NCI-H2196 treated with DMSO at 0.1 percent for 48 hours (cell line): ENCODE data around the gene SPAG7.

Experiments used
- DNase-seq: peaks from one replicate; lab custom pipeline; 2025; ENCODE audit not compliant: unreplicated experiment; lab: John Stamatoyannopoulos, UW

SPAG7 gene

DNA sequence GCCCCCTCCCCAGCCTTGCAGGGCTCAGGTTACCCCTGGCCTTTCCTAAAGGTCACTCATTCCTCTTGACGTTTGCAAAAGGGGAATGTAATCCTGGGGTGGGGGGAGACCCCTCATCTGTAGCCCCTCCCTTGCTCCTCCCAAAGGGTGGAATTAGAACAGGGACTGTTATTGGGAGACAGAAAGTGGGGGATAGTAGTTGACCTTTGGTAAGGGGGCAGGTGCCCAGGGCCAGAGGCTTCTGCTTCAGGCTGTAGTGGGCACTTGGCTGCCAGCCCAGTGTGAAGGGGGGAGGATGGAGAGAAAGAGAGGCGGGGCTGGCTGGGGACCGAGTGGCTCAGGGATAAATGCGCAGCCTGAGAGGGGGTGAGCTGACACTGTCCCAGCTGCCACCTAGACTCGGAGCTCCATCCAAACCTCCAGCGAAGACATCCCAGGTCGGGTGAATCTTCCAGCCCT lies 16.8 kb downstream of the SPAG7 start, which contains the start of gene ENO3:
TSS of gene ENO3 (plus strand) at position 374 of the 459 bp plus-strand sequence. CDS start 711 bp downstream, outside the sequence.
- no peak for DNase-seq

DNA sequence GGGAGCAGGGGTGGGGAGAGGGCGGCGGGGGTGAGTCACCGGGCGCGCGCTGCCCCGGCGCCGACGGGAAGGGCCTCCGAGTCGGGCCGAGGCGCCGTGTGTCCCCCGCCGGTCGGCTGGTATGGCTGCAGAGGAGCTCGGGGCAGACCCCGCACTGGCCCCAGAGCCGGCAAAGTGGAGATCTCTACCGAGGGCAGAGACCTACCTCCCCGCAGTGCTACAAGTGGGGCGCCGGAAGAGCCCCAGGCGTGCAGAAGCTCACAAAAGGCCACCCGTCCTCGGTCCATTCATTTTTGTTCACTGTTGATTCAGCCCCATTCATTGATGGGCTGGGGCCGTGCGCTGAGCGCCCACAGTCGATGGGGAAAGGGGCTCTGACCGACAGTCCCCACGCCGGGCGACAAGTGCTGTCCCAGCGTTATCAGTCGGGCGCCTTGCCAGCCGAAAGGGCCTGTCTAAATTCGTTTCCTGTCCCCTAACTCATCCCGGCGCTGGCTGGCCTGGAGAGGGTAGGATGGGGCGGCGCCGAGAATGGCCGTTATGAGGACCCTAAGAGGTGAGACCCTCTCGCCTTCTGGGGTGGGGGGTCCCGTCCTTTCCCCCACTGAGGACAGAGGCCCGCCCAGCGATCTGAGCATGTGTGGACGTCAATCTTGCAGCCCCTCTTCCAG lies 17.4 kb downstream of the SPAG7 start:
- DNase-seq: no peak

DNA sequence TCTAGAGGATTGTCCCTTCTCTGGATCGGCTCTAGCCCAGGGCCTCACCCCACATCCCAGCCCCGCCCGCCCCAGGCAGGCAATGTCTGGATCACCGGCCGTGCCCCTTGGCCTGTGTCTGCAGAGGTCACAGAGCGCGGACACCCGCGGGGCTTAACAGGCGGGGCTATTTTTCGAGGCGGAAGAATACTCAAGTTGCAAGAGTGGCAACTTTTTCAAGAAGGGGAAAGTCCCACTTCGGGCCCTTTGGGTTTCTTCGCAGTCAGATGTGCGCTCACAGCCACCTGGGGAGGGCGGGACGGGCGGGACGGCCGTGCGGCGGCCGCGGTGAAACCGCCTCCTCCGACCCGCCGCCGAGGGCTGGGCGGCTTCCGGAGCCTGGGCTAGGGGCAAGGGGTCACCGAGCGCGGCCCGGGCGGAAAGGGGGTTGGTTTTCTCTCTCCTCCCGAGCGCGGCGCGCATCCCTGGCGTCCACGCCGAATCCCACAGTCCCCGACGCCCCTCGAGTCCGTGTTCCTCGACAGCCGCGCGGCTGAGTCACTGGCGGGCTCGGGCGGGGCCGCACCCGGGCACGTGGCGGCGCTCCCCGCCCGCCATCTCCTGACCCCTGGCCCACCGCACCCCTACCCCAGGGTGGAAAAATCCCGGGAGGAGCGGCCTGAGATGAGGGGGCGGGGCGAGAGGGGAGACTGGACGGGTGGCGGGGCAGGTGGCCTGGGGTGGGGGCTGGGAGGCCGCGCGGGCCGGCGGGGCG lies 18.1 kb downstream of the SPAG7 start:
- peak; percentile 50 for DNase-seq

DNA sequence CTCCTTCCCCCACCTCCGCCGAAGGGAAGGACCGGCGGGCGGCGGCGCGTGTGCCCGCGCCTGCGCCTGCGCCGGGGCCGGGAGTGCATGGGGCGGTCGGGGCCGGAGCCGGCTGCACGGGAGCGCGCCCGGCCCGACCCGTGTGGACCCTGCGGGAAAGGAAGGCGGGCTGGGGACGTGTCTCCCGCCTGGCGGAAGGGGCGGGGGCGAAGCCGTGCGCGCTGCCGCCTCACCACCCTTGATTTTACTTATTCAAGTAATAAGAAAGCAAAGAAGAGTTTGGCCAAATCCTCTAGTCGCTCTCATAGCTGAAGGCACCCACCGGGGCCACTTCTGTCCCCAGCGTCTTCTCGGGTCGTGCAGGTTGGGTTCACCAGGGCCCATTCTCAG lies 18.7 kb downstream of the SPAG7 start:
- peak; percentile 51 for DNase-seq

DNA sequence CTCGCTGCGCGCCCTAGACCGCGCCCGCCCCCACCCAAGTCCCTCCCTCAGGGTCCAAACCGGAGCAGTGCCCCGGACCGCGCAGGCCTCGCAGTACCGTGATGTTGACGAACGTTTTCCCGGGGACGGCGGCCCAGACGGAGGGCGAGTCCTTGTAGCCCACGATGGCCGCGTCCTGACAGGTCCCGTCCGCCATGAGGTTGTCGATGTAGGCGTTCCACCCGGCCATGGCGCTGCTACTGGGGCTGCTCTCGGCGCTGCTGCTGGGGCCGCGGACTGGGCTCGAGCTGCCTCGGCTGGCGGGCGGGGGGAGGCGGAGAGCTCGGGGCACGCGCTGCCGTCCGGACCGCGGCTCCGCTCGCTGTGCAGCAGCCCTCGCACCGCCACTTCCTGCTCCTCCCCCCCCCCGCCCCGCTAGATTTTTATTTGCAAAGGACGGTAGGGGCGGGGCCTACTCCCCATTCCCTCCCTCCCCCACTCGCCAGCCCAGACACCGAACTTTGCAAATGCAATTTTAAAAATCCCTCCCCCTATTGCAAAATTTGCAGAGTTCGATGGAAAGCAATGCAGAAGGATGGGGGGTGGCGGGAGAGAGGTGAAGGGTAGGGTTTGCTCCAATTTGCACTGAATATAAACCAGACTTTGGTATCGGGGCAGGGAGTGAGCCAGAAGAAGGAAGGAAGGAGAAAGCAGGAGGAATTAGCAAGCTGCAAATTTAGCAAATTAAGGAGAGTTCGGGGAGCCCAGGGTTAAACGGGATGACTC lies 19.3 kb downstream of the SPAG7 start, which contains the start of gene PFN1:
TSS of gene PFN1 (minus strand) at position 365 of the 765 bp plus-strand sequence. CDS start at position 229, 136 bp downstream.
- peak; percentile 42 for DNase-seq

DNA sequence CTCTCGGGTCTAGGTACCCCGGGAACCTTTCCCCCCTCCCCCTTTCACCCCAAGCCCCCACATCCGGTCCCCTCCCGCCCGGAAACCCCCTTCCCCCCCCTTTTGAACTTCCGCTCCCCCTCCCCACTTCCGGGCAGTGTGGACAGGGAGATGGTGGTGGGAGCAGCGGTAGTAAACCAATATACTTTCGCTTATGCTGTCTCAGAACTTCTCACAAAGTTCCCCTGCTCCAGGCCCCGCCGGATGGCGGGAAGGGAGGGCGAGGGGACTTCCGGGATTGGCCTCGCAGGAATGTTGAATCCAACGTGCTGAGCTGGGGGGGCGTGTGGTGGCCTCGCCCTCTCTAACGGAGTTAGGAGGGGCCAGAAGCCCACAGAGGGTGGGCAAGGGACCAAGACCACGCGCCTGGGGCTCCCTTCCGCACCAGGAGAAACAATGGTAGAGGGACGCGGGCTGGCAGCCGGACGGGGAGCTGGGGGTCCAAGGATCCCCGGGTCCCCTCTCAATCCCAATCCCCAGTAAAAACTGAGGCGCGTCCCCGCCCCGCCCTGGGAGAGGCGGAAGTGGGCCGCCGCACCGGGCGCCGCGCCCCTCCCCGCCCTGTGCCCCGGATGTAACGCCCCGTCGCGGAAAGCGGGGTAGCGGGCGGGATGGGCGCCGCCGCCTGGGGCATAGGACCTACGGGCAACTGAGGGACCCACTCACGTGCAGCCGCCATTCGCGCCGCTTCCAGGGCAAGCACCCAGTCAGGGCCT lies 20.0 kb downstream of the SPAG7 start:
- DNase-seq: no peak

DNA sequence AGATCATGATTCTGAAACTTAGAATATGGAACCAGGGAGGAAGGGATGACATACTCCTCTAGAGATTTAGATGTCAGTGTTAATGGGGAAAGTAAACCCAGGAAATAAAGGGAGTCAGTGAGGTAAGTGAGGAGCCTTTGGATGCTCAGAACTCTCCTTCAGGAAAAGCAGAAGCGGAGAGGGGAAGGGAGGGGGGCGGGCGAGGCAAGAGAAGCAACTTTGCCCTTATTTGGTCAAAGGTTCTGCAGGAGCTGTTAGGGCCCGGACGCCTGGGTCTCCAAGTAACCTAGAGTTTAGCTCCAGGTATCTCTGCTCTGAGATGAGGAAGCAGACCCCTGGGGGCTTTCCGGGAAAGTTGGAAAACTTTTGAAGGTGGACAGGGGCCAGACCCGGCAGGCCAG lies 20.6 kb downstream of the SPAG7 start:
- DNase-seq: no peak

DNA sequence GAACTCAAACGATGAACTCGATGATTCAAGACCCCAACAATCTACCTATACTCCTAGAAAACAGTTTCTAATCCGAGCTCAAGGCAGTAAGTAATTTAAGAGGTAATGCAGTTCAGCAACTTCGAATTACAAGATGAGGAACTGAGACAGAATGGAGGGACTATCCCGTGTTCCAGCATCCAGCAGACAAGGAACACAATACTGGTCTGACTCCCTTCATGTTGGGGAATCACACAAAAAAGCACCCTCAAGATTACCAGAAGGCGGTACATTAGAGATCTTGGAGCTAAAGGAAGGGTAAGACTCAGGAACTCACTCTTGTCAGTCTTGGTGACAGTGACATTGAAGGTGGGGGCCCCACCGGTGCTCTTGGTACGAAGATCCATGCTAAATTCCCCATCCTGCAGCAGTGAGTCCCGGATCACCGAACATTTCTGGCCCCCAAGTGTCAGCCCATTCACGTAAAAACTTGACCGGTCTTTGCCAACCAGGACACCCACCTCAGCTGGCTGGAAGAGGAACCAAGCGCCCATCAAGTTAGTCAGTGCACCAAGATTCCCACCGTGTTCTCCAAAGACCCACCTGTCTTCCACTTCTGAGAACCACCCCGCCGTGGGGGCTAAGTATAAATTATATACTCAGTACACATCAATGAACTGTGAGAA lies 21.2 kb downstream of the SPAG7 start:
- no peak for DNase-seq

DNA sequence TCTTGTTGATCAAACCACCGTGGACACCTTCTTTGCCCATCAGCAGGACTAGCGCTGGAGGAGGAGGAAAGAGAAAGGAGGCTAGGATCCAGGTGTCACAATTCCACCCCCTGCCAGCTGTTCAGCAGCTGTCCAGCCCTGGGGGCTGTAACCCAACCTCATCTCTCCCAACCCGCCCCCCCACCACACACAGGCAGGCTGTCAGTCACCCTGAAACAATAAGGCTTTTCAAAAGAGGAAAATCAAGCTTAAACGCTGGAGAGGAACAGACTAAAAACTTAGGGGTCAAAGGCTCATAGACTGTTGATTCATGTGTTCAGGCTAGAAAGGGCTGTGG lies 21.7 kb downstream of the SPAG7 start:
- DNase-seq: no peak

DNA sequence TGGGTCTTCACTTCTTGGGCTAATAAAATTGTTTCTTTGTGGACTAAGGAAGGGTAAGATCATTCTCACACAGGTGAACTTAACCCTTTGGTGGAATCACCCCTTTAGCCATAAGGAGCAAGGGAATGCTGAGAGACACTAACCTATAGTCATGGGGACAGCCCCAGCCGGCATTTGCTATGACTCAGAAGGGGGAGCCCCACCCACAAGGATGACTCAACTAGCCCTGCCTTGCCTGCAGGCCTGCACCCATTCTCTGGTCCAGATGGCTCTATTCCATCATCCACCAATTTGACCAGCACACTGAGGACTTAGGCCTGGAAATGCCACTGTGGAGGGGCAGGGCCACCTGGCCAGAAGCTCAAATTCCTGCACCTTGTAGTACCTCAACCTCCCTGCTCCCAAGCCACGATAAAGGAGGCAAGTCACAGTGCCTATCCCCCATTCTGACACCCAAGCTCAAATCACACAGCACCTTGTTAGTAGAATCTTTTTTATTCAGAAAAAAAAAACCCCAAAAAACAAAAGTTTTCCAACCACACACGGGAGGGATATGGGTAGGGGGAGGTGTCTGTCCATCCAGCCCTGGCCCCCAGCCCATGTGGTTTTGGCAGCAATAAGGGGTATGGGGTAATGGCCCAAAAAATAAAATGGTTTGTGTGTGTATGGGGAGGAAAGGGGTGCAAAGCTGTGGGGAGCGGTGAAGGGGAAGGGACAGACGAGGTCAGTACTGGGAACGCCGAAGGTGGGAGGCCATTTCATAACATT lies 22.3 kb downstream of the SPAG7 start:
- no peak for DNase-seq

DNA sequence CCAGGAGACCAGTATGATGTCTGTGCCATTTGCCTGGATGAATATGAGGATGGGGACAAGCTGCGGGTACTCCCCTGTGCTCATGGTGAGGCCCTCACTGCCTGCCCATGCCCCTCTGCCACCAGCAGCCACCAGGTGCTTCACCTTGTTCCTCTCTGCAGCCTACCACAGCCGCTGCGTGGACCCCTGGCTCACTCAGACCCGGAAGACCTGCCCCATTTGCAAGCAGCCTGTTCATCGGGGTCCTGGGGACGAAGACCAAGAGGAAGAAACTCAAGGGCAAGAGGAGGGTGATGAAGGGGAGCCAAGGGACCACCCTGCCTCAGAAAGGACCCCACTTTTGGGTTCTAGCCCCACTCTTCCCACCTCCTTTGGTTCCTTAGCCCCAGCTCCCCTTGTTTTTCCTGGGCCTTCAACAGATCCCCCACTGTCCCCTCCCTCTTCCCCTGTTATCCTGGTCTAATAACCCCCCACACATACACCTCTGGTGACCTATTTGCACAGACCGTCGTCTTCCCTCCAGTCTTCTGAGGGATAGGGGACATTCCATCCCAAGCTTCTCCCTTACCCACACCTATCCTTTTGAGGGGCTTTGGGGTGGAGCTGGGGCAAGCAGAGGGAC lies 23.0 kb downstream of the SPAG7 start:
- no peak for DNase-seq

DNA sequence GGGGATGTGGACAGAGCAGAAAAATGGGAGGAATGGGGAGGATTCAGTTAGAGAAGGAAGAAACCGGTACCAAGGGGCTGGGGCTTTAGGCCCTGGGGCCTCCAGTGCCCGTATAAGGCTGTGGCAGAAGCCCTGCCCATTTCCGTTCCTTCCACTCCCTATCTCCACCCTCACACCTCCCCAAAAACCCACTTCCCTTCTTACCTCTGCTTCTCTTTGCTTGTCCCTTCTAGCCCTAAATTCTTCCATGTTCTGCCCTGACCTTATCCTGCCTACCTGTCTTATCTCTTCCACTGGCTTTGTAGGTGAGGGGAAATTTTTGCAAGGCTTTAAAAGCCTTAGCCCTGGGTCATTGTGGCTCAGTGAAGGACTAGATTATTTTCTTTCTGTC lies 23.5 kb downstream of the SPAG7 start:
- DNase-seq: no peak

DNA sequence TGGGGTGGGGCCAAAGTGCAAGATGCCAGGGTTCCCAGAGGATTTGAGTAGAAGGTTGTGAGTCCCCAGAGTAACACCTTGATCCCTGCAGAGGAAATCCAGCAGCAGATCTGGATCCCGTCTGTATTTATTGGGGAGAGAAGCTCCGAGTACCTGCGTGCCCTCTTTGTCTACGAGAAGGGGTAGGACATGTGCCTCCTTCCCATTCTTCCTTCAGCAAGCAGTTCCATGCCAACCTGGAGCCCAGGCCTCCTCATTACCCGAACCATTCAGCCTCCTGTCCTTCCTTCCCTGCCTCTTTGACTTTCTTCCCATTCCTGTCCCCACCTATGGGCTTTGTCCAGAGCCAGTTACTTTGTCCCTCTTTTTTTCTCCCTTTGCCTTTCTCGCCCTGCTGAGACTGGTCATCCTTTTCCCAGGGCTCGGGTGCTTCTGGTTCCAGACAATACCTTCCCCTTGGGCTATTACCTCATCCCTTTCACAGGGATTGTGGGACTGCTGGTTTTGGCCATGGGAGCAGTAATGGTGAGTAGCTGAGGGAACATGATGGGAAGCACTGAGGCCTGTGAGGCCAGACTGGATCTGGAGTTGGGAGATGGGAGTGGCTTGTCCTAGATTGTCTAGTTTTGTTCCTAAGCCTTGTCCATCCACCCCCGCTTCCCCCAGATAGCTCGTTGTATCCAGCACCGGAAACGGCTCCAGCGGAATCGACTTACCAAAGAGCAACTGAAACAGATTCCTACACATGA lies 24.7 kb downstream of the SPAG7 start:
- no peak for DNase-seq

DNA sequence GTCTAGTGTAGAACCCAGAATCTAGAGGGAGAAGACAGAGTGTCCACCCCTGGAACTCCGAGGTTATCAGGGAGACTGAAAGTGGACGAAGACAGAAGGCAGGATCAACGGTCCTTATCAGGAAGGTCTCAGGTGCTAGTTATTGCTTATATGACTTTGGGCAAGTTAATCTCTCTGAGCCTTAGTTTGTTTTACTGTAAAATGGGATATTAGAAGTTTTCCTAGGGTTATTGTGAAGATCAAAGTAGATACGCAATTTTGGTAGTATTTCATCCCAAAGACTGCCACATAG lies 26.4 kb downstream of the SPAG7 start:
- no peak for DNase-seq

DNA sequence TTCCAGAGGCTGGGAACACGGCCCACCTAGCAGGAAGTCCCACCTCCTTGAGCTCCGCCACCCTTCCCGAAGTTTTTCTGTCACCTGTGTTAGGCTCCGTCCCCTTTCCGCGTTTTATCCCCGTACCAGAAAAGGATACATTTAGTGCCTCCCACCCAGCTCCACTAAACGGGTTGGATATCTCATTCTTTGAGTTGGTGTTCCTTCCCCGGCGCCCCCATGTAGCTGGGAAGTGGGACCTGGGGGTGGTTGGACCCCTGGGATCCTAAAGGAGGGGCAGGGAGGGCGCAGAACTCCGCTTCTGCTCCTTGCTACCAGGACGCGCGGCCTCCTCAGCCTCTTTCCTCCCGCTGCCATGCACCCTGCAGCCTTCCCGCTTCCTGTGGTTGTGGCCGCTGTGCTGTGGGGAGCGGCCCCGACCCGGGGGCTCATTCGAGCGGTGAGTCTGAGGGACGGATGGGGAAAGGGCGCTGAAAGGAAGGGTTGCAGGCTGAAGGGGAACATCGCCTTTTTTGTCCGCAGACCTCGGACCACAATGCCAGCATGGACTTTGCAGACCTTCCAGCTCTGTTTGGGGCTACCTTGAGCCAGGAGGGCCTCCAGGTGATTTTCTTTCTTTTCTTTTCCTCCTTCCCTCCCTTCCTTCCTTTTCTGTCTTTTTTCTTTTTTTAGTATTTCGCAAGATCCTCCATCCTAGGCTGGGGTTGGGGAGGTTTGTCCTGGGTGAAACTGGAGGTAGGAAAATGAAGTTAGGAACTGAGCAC lies 26.9 kb downstream of the SPAG7 start:
- DNase-seq: no peak

DNA sequence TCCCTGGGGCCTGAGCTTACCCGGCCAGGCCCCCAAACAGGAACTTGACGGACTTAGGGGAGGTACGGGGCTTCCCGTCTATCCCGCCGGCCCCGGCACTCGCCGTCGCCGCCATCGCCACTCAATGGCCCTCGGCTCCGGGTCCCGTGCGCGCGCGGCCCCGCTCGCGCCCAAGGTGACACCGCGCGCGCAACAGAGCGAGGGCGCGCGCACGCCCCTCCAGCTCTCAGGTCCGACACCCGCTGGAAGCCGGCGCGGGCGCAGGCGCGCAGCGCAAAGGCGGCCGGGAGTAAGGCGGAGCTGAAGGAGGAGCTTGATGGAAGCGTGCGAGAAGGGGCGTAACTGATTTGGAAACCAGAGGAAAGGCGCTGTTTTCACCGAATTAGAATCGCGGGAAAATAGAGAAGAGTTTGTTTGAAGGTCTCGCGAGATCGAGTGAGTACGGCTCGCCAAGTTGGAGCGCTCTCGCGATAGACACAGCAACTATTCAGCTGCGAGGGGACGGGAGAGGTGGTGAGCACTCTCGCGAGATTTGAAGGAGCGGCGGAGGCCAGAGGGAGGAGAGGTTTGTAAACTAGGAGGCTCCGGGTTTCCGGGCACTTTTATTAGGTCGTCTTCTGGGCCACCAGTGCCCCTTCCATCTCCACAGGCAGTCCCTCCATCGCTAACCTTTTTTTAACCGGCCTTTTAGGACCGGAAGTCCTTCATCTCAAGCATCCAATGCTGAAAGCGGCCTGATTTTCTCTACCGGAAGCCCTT lies 27.6 kb downstream of the SPAG7 start, which contains the start of the genes RNF167 and SLC25A11:
TSS of gene RNF167 (plus strand) at position 473 of the 759 bp plus-strand sequence. CDS start 642 bp downstream, outside the sequence.
TSS of gene SLC25A11 (minus strand) at position 251 of the 759 bp plus-strand sequence. CDS start at position 115, 136 bp downstream.
- DNase-seq: peak; percentile 84

DNA sequence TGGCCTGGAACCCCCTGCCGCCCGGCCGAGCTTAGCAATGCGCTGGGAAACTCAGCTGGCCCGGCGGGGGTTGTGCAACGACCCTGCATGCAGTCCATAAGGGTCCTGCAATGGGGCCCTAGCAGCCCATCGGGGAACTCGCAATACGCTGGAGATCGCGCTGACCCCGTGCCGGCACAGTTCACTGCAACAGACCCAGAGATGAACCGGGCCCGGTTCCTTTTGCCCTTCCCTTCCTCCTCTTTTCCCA lies 28.1 kb downstream of the SPAG7 start:
- DNase-seq: no peak
